GM18502 (cell line): ENCODE measurements around the gene TSEN15.
A peak's percentile ranks its signal among the peaks of the same experiment; 100 is the strongest.

ENCODE experiments used
- ATAC-seq: cut with Tn5 transposase; IDR thresholded peaks from one replicate; pipeline ENCODE4 v1.9.1; 2021; ENCODE audit warnings: mild to moderate bottlenecking; ENCODE audit not compliant: unreplicated experiment, poor library complexity

Gene TSEN15

GRCh38 chr1:184051485-184052193 lies at the start of gene TSEN15:
TSS of gene TSEN15 (plus strand) at chr1:184051730. CDS start at chr1:184051756, 26 bp downstream.
- peak; percentile 97 for ATAC-seq

- ATAC-seq: no peak
Observed at GRCh38 chr1:184002071-184002470, 49.5 kb upstream of the TSEN15 start.

DNA sequence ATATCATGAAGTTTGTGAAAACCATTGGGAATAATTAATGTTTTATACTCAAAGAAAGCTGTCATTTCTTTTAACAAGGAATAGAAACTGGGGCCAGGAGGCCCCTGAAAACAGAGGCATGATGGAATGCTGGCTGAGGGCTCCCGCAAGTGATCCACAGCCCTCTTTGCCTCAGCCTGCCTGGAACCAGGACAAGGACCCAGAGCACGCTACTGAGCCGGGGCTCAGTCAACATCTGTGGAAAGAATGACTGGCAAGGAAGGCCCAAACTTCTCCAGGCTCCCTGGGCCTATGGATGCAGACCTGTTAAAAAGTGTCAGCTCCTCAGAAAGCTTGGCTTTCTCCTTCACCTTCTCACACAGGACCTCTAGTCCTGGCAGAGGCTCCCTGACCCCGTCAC lies 46.6 kb upstream of the TSEN15 start:
- no peak for ATAC-seq

DNA sequence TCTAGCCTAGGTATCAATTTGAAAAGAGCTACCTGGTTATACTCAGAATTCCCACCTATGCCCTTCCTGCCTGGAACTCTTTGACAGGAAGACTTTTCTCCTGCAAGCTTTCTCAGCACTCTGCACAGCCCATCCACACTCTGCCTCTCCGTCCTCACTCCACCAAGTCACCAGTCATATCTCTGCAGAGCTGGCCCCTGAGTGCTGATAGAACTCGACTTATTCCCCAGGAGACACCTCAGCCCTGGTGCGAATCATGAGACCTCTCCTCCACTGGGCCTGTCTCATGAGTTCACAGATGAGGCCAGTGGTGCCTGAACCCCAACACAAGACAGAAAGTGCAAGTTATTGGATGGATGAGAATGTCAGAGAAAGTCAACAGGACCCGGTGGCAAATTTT lies 46.0 kb upstream of the TSEN15 start:
- no peak for ATAC-seq

GRCh38 chr1:184010788-184011187 lies 40.7 kb upstream of the TSEN15 start:
- no peak for ATAC-seq

GRCh38 chr1:184012187-184012586 lies 39.3 kb upstream of the TSEN15 start:
- ATAC-seq: no peak

- ATAC-seq: no peak
Observed at GRCh38 chr1:184014271-184014670, 37.3 kb upstream of the TSEN15 start.

DNA sequence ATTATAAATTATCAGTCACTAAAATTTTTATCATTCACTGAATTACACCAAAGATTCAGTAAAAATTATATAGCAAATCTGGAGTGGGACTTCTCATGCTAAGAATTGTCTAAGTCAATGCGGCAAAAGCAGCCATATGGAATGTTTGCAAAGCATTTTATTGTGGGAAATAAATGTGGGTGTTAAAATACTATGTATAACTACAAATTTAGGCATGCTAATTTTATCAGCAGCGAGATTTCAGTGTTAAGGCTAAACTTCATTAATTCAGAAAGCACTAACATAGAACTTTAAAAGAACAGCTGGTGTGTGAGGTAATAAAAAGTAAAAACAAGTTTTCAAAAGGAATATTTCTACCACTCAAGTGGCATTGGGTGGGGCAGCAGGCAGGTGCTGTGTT lies 35.4 kb upstream of the TSEN15 start:
- no peak for ATAC-seq

- ATAC-seq: no peak
Observed at GRCh38 chr1:184017306-184017705, 34.2 kb upstream of the TSEN15 start.

- no peak for ATAC-seq
Observed at GRCh38 chr1:184018622-184019021, 32.9 kb upstream of the TSEN15 start.

GRCh38 chr1:184019069-184019468 lies 32.5 kb upstream of the TSEN15 start:
- ATAC-seq: no peak

- no peak for ATAC-seq
Observed at GRCh38 chr1:184019506-184019905, 32.0 kb upstream of the TSEN15 start.

DNA sequence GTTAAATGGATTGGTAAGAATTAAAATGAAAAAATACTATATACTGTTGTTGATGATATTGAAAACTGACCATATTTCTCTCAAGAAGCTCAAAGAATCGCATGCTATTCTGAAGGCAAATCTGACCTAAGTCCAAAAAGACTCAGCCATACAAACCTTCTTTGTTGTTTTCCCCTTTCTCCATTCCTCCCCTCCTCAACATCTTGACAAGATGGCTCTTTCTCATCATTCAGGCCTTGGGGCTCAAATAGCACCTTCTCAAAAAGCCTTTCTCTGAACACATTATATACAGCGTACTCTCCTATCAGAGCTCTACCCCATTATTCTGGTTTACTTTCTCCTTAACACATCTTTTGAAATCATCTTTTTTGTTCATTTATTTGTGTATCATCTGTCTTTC lies 31.2 kb upstream of the TSEN15 start:
- ATAC-seq: no peak

DNA sequence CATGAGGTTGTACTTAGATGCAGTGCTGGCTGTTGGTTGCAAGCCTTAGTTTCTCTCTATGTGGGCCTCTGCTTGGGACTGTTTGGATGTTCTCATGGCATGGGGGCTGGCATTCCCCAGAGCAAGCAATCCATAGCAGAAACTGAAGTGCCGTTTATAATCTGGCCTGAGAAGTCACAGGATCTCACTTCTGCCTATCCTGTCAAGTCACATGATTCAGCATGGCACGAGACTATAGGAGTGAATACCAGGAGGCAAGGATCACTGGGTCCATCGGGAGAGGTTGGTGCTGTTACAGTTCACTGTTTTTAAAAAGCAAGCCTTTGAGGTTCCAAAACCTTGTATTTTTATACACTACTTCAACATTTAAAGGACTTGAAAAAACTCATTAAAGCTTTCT lies 30.7 kb upstream of the TSEN15 start:
- ATAC-seq: no peak

- no peak for ATAC-seq
Observed at GRCh38 chr1:184021728-184022127, 29.8 kb upstream of the TSEN15 start.

- ATAC-seq: no peak
Observed at GRCh38 chr1:184022668-184023067, 28.9 kb upstream of the TSEN15 start.

DNA sequence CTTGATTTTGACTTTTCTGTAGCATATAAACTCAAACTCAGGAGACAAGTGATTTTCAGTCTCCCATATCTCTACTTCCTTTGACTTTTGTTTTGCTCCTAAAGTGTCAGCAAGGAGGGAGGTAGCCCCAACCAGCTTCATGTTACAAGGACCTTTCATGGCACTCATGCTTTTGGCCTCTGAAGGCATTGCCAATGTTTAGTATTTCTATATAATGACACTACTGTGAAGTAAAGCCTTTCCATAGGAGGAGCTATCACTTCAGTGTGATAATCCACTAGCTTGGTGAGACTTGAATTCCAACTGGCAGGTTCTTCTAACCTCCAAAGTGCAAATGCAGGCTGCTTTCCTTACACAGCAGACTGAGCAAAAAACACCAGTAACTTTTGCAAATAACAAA lies 28.4 kb upstream of the TSEN15 start:
- ATAC-seq: no peak

DNA sequence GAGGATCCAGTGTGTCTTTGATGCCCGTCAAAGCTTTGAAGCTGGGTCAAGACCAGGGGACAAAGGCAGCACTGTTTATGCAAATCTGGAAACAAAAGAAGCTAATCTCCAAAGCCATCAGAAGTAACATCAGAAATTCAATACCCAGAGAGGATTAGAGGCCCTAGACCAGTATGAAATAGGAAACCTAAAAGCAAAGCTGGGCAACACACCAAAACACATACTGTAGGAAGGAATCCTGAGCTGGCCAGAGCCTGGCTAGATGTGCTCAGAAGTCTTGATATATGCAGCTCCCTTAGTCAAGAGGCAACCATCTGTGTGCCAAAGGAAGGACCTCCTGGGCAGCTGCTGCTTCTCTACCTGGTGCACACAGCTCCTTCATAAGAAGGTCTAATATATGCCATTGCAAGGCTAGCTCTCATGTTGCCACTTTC lies 26.3 kb upstream of the TSEN15 start:
- ATAC-seq: no peak

DNA sequence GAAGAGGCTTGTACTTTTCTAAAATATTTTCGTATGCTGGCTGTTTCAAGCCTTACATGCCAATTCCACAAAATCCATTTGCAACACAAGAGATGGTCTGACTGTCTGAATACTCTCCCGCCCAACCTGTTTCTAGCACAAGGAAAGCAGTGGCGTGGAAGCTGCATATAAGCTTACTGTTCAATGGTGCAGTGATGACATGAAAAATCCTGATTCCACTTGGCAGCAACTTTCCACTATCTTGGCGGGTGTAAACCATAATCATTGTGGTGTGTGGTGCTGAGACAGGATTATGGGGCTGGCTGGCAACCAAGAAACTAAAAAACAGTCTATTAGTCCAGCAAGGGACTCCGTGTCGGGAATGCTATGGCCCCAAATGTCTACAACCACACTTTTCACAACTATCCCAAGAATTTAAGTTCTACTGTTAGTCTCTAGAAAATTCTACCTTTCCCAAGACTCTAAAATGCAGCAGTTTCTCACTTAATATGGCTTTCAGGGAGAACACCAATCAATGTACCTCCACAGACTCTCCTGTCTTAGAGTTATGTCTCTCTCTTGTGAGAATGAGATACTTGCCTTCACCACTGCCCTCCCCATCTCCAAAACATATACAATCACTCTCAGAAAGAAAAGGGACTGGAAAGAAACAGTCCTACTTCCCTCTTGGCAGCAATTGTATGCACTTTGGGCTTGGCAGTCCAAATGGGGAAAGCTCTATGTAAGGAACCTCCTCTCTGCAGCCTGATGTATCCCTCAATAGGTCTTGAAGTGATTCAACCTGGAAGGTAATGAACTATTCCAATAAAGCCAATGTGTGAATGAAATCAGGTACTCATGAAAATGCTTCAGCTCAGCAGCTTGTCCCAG lies 23.5 kb upstream of the TSEN15 start:
- no peak for ATAC-seq

GRCh38 chr1:184028854-184029623 lies 22.5 kb upstream of the TSEN15 start:
- ATAC-seq: no peak
